HL-60/S4 (cell line): ENCODE measurements around the gene ZC4H2.
"Not testable (repeated sequence)": the region's sequence is repeated elsewhere in the genome, so short reads cannot be mapped to it uniquely, and the experiment has no call there.

Experiments used
- in situ Hi-C: fragments of 300-500 bp; cut with MboI; formaldehyde crosslinking; loops from 2 replicates; pipeline ENCODE4 v1.14.3; 2022; ENCODE audit warnings: low sequenced_read_pairs

Gene ZC4H2, protein sequence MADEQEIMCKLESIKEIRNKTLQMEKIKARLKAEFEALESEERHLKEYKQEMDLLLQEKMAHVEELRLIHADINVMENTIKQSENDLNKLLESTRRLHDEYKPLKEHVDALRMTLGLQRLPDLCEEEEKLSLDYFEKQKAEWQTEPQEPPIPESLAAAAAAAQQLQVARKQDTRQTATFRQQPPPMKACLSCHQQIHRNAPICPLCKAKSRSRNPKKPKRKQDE

DNA sequence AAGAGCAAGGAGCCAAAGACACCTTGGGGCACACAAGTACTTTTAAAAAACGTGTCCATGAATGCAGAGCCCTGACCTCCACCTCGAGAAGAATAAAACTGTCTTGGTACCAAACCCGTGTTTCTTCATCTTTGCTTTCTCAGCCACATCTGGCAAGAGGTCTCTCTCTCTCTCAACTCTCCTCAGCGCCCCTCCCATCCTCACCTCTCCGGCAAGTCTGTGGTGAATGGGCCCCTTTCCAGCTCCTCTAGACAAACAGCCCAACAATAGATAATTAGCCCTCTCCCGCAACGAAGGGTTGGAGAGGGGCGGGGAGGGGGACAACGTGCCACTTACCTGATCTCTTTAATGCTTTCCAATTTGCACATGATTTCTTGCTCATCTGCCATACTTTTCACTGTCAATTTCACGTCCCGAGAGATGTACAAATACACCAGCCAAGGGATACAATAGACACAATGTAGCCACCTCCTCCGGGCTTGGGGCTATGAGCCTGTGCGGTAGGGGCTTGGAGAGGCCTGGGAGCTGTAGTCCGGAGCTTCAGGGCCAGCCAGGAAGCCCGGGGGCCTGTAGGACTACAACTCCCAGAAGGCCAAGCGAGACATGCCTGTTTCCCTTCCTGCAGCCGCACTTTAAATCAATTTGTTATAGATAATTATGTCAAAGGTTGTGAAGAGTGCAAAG is at the start of gene ZC4H2:
Gene ZC4H2 (minus strand): TSS at position 462 of the 684 bp plus-strand sequence. CDS start 73 bp downstream, at position 389.
- in situ Hi-C loops: no loop called here

DNA sequence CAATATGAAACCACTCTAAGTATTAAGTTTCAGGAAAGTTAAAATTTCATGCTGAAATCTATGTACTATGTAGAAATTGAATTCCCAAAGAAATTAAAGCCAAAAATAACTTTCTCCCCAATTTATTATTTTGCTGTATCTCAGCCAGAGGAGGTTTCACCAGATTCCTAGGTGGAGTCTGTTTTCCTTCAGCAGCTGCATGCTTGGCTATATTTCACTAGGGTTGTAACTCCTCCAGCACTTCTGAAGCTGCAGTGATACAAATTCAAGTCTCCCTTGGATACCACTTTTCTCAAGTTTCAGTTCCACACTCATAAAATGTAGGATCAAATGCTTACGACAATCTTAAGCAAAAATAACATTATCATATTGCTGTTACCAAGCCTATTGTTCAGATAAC is 41.2 kb upstream of the ZC4H2 start:
- in situ Hi-C loops: no loop called here

DNA sequence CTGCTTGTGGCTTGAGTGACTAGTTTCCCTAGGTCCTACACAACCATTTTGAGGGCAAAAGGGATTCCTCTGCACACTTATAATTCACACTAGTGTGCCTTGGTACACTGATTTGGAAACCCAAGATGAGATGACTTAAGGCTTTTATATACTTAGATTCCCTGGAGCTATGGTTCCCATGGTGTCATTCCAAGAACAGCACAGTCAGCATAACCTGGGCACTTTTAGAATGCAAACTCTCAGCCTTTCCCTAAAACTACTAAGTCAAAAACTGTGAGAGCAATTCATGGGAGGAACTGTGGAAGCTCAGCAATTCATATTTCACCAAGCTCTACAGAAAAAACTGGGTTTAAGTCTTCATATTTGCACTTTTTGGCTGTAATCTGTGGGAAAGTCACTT is 38.0 kb upstream of the ZC4H2 start:
- in situ Hi-C loops: no loop called here

DNA sequence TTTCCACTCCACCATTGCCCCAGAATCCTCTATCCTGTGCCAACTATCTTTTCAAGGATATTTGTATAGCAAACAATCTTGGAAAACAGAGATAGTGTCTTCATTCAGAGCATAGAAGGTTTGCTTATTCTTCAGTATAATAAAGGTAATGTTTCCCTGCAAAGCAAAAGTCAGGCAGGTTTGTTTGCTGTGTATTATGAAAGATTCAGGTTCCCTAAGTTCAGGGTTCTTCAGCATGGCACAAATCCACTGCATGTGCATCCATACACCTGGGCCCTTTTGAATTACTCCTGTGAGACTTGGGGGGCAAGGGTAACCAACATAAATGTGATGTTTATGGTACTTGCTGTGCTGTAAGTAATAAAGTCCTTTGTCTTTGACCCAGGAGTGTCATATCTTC is 33.2 kb upstream of the ZC4H2 start:
- in situ Hi-C loops: no loop called here

DNA sequence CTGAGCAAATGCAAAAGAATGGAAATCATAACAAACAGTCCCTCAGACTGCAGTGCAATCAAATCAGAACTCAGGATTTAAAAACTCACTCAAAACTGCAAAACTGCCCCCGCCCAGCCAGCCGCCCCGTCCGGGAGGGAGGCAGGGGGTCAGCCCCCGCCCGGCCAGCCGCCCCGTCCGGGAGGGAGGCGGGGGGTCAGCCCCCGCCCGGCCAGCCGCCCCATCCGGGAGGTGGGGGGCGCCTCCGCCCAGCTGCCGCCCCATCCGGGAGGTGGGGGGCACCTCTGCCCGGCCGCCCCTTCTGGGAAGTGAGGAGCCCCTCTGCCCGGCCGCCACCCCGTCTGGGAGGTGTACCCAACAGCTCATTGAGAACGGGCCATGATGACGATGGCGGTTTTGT is 26.0 kb upstream of the ZC4H2 start:
- in situ Hi-C loops: not testable (repeated sequence)

DNA sequence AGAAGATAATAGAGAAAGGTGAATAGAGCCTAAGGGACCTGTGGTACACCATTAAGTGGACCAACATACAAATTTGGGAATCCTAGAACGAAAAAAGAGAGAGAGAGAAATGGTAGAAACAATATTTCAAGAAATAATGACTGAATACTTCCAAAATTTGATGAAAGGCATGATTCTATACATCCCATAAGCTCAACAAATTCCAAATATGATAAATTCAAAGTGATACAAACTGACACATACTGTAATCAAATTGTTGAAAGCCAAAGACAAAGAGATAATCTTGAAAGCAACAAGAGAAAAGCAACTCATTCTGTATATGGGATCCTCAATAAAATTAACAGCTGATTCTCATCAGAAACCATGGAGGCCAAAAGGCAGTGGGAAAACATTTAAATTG is 20.6 kb upstream of the ZC4H2 start:
- in situ Hi-C loops: no loop called here

DNA sequence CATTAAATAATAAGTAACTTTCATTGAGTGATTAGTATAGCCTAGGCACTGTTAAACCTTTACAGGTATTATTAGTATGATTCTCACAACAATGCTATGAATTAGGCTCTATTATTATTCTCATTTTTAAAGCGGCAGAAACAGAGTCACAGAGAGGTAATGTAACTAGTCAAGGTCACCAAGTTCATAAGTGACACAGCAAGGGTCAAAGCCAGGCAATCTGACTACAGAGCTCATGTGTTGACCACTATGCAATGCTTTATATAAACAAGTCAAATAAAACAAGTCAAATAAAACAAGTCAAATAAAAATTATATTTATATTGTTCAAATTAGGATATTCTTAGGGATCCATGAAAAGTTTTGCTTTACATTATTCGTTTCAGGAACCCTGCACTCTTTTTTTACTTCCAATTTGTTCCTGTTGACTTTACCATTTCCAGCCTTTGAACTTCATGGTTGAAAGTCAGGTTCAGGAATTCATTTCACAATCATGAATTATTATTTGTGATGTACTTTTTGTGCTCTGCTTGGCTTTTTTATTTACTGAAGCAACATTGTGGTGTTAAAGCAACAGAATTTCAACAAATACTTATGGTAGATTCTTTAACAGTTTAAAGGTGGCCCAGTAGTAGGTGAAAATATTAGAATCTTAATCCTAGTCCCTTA is 18.0 kb upstream of the ZC4H2 start:
- in situ Hi-C loops: no loop called here

DNA sequence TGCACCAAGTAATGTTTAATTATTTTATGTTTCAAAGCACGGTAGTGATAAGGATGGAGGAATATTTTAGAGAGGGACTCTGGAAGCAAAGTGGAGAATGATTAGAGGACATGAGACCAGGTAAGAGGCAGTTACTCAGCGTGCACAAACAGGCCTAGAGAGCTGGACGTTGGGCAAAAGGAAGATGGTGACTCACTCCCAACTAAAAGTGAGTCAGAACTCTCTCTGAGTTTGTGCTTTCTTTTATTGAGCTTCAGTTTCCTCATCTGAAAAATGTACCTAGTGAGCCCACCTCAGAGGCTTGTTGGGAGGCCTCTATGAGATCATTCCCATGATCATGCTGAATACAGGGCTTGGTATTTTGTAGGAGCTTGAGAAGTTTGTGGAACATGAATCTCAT is 1.6 kb upstream of the ZC4H2 start:
- in situ Hi-C loops: no loop called here

DNA sequence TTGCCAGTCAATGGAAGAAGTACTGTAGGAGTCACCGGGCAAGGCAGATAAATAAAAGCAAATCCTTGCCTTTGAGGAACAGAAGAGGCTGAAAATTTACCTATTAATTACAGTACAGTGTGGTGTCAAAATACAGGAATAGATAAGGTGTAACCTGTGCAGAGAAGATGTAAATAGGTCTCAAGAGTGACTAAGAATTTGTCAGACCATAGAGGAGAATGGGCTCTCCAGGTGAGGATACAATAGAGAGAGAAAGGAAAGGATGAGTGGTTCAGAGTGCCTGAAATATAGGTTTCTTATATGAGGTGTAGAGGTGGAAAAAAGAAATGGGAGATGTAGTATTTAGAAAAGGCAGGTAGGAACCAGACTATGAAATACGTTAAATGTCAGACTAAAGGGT is 801 bp upstream of the ZC4H2 start:
- in situ Hi-C loops: no loop called here

DNA sequence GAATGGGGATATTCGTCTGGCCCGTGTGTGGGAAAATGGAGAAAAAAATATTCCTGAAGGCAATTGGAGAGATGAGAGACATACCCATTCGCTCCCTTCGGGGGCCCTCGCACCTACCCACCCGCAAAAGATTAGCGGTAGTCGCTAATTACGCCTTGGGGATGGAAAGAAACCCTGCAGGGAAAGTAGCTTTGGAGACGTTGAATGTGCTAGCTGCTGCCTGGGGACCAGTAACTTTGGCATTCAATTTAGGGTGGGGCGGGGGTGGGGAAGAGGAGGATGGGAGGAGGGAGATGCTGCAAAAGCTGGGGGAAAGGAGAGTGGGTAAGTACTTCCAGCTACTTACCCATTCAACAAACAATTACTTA is 407 bp upstream of the ZC4H2 start:
- in situ Hi-C loops: no loop called here

DNA sequence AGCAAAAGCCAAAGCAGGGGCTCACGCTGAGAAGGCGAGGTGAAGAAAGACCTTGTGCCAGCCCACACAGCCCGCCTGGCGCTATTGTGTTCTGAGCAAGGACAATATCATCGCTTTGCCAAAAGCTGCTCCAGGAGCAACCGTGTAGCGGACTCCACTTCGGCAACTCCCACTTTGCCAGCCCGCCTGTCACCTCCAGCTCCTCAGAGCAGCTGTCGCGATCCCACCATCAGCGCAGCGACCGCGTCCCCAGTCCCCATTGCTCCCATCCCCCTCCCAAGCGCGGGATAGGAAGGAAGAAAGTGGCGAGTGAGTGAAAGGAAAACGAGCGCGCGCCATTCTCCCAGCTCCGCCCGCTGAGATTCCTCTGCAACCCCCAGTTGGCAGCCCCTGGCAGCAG is 759 bp downstream of the ZC4H2 start:
- in situ Hi-C loops: no loop called here

DNA sequence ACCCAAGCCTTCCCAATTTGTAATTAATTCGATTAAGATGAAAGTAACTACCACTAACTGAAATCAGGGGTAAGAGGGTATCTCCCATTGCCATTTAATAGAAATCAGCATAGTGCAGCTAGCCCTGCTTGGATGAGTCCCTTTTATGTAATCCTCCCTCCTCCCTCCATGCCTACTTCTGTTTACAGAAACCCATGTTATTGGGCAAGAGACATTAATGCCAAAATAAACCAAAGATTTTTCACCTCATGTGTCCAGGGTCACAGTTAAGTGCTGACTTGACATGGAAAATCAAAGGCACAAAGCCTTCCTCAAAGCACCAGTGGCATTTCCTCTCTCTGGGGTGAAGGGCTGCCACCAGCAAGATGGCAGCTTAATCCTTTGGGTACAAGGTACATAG is 50.8 kb downstream of the ZC4H2 start:
- in situ Hi-C loops: no loop called here

DNA sequence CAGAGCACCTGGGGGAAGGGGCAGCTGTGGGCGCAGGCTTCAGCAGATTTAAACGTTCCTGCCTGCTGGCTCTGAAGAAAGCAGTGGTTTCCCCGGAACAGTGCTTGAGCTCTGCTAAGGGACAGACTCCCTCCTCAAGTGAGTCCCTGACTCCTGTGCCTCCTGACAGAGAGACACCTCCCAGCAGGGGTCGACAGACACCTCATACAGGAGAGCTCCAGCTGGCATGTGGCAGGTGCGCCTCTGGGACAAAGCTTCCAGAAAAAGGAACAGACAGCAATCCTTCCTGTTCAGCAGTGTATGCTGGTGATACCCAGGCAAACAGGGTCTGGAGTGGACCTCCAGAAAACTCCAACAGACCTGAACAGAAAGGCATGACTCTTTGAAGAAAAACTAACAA is 68.1 kb downstream of the ZC4H2 start:
- in situ Hi-C loops: no loop called here

DNA sequence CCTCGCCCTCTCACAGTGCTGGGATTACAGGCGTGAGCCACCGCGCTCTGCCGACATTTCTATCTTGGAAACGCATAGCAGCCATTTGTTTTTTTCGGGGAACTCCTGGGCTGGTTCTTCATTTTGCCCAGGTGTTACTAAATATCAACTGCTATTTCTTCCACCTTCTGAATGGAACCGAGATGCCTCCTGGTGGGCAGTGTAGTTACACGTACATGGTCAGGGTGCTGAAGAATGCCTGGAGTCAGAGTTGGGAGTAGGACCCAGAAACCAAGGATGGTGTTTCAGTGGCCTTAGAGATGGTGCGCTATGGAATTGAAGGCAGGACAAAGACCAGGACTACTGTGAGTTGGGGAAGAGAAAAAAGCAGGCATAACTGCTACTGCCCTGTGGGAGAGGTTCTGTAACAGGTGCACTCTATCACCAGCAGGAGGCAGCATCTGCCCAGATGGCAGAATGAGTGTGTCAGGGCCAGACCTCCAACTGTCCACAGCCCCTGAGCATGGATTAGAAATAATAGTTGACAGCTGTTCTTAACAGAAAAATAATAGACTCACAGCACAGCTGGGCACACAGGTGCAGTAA is 81.7 kb downstream of the ZC4H2 start:
- in situ Hi-C loops: no loop called here

DNA sequence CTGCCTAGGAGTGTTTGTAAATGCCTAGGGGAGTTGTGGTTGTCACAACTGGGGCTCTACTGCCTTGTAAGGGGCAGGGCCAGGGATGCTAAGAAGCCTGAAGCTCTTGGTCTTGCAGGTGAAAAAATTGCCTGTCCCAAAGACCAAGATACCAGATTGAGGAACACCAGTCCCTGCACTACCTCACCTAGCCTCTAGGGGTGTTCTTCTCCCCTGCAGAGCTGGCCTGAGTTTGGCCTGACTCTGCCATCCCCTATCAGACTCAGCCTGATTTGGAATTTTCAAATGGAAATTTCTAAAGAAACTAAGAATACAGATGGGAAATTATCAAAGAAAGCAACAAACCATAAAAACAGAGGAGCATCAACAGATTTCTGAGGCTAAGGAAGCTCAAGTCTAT is 90.4 kb downstream of the ZC4H2 start:
- in situ Hi-C loops: no loop called here

DNA sequence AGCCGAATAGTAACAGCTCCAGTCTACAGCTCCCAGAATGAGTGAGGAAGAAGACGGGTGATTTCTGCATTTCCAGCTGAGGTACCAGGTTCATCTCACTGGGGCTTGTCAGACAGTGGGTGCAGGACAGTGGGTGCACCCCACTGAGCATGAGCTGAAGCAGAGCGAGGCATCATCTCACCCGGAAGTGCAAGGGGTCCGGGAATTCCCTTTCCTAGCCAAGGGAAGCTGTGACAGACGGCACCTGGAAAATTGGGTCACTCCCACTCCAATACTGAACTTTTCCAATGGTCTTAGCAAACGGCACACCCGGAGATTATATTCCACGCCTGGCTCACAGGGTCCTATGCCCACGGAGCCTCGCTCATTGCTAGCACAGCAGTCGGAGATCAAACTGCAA is 97.5 kb downstream of the ZC4H2 start:
- in situ Hi-C loops: not testable (repeated sequence)

DNA sequence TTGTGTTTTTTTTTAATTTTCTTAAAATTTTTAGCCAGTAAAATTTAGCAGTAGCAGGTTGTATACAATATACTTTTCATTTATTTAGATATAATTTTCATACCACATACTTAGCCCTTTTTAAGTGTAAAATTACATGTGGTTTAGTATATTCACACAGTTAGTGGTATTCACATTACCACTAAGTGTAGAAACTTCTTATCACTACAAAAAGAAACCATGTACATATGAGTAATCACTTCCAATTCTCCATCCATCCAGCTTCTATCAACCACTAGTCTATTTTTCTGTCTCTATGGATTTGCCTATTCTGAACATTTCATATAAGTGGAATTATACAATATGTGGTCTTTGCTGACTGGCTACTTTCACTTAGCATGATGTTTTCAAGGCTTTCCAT is 109.0 kb downstream of the ZC4H2 start:
- in situ Hi-C loops: no loop called here
